Fibroblast of peridontal ligament (primary cell): ENCODE data around the gene PPP4C.
"Not testable (repeated sequence)": the region's sequence is repeated elsewhere in the genome, so short reads cannot be mapped to it uniquely, and the experiment has no call there.

ENCODE experiments used
- DNase-seq: peaks from one replicate; pipeline ENCODE4 v3.0.0-alpha.2; 2010; ENCODE audit errors: extremely low read depth

PPP4C gene

GRCh38 chr16:30122604-30123160 lies 46.9 kb downstream of the PPP4C start:
- no peak for DNase-seq

GRCh38 chr16:30124985-30125379 lies 49.2 kb downstream of the PPP4C start:
- DNase-seq: no peak

GRCh38 chr16:30125690-30126089 lies 49.9 kb downstream of the PPP4C start:
- not testable (repeated sequence) for DNase-seq

GRCh38 chr16:30127993-30128392 lies 52.2 kb downstream of the PPP4C start:
- no peak for DNase-seq

GRCh38 chr16:30131869-30132475 lies 56.2 kb downstream of the PPP4C start:
- DNase-seq: no peak

DNA sequence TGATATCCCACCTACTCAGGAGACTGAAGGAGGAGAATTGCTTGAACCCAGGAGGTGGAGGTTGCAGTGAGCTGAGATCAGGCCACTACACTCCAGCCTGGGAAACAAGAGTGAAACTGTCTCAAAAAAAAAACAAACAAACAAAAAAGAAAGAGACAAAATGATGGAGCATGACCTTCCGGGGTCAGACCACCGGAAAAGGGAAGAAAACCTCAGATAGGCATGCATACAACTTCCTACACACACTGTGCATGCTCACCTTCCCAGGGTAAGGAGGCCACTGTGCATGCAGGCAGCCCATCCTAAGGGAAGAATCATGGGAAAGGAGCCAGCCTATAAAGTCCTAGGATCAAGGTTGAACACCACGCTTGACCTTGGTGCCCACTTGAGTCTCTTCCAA lies 56.8 kb downstream of the PPP4C start:
- DNase-seq: no peak
